ENCODE results near the gene SPTBN4.
A peak's percentile ranks its signal among the peaks of the same experiment; 100 is the strongest.

Gene SPTBN4

GRCh38 chr19:40607311-40608239 lies 140.8 kb downstream of the SPTBN4 start:
- no peak for DNase-seq

- DNase-seq = no peak
Observed at GRCh38 chr19:40608240-40608621, 141.4 kb downstream of the SPTBN4 start.

- DNase-seq = no peak
Observed at GRCh38 chr19:40608957-40609356, 142.2 kb downstream of the SPTBN4 start.

GRCh38 chr19:40609561-40610395 lies 143.0 kb downstream of the SPTBN4 start:
- peak; percentile 58 to 83 for DNase-seq

GRCh38 chr19:40610396-40611064 lies 143.7 kb downstream of the SPTBN4 start:
- DNase-seq = no peak

- no peak for DNase-seq
Observed at GRCh38 chr19:40611096-40611495, 144.3 kb downstream of the SPTBN4 start.

- DNase-seq = no peak
Observed at GRCh38 chr19:40611900-40612698, 145.3 kb downstream of the SPTBN4 start.

- DNase-seq = peak in 1 of 2 experiments; percentile 70
Observed at GRCh38 chr19:40612831-40613689, 146.3 kb downstream of the SPTBN4 start.

GRCh38 chr19:40613690-40614621 lies 147.2 kb downstream of the SPTBN4 start:
- DNase-seq = peak; percentile 79 to 92

GRCh38 chr19:40614622-40615411 lies 148.0 kb downstream of the SPTBN4 start:
- peak in 1 of 2 experiments; percentile 53 for DNase-seq

- no peak for DNase-seq
Observed at GRCh38 chr19:40616178-40616577, 149.4 kb downstream of the SPTBN4 start.

- DNase-seq = no peak
Observed at GRCh38 chr19:40616941-40617340, 150.1 kb downstream of the SPTBN4 start.

GRCh38 chr19:40617961-40618360 lies 151.2 kb downstream of the SPTBN4 start:
- DNase-seq = no peak

- no peak for DNase-seq
Observed at GRCh38 chr19:40619333-40620160, 152.7 kb downstream of the SPTBN4 start.

GRCh38 chr19:40620161-40620485 lies 153.3 kb downstream of the SPTBN4 start:
- no peak for DNase-seq

GRCh38 chr19:40621283-40621682 lies 154.5 kb downstream of the SPTBN4 start:
- DNase-seq = no peak

GRCh38 chr19:40621966-40622772 lies 155.4 kb downstream of the SPTBN4 start:
- DNase-seq = no peak

- DNase-seq = no peak
Observed at GRCh38 chr19:40622773-40623075, 155.9 kb downstream of the SPTBN4 start.
